ENCODE data around the gene OR6N1. TPM values are rescaled to one million over a fixed set of nuclear protein-coding genes. Genes with fewer than 3 reads are reported as not detected.

Gene OR6N1
- total RNA-seq, 1 donor from 2014 or later = not detected

- DNase-seq (ENCODE audit: extremely low read depth, low read depth, low spot score) = no peak
Observed at GRCh38 chr1:158754420-158754819, 17.6 kb downstream of the OR6N1 start, which contains the start of gene OR6K6. Gene OR6K6, plus strand, starts transcription at chr1:158754720. Its CDS starts 168 bp downstream, at chr1:158754888.

- DNase-seq (ENCODE audit: extremely low read depth, low read depth, low spot score) = no peak
Observed at GRCh38 chr1:158752155-158752712, 19.8 kb downstream of the OR6N1 start.

DNA sequence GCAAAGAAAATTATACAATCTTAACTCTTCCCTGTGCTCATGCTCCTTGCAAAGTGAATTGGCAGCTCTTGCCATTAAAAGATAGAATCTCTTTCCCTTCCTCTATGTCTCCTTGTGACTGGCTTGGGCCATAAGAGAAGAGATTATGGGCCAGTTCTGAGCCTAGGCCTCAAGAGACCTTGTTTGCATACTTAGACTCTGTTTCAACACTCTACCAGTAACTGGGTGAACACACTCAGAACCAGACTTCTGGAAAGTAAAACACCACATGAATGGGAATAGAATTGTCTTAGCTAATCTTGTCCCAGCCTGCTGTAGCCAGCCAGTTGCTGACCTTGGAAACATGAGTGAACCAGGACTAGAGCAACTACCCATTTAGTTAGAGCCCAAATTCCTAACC, 36.1 kb downstream of the OR6N1 start:
- no peak for DNase-seq (ENCODE audit: extremely low read depth, low read depth, low spot score)

GRCh38 chr1:158732524-158732923, 39.5 kb downstream of the OR6N1 start:
- DNase-seq (ENCODE audit: extremely low read depth, low read depth, low spot score) = no peak

GRCh38 chr1:158731707-158732106, 40.3 kb downstream of the OR6N1 start:
- no peak for DNase-seq (ENCODE audit: extremely low read depth, low read depth, low spot score)

GRCh38 chr1:158730453-158730852, 41.5 kb downstream of the OR6N1 start:
- DNase-seq (ENCODE audit: extremely low read depth, low read depth, low spot score) = no peak

GRCh38 chr1:158728510-158729225, 43.3 kb downstream of the OR6N1 start:
- DNase-seq (ENCODE audit: extremely low read depth, low read depth, low spot score) = no peak

DNA sequence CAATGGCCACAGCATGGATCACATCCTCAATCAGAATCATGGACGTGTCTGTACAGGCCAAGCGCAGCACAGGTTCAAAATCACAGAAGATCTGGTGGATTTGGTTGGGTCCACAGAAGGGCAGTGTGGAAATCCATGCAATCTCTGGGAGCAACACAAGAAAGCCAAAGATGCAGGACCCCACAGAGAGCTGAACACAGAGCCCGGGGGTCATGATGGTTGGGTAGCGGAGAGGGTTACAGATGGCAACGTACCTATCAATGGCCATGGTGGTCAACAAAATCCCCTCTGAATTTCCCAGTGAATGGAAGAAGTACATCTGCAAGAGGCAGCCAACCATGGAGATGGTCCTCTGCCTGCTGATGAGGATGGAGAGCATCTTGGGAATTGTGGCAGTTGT, 47.6 kb downstream of the OR6N1 start:
- DNase-seq (ENCODE audit: extremely low read depth, low read depth, low spot score) = no peak

DNA sequence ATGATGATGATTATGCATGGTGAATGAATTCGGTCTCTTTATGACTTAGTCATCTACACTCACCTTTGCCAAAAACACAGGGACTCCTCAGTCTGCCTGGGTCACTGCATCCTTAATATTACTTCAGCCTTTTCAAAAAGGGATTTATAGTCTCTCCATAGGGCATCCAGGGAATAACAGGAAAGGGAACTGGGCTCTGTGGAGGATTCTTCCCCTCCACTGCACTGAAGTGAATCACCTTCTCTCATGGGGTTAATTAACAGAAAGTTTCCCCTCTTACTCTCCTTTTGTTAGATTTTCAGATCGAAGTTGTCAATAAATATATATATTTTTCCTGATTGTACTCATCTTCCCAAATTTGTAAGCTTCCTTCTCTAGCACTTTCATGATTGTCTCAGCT, 51.4 kb downstream of the OR6N1 start, which contains the start of gene OR6K3:
Gene OR6K3 (minus strand): TSS at position 101 of the 400 bp plus-strand sequence. CDS start 2,605 bp downstream, outside the sequence.
- no peak for DNase-seq (ENCODE audit: extremely low read depth, low read depth, low spot score)

DNA sequence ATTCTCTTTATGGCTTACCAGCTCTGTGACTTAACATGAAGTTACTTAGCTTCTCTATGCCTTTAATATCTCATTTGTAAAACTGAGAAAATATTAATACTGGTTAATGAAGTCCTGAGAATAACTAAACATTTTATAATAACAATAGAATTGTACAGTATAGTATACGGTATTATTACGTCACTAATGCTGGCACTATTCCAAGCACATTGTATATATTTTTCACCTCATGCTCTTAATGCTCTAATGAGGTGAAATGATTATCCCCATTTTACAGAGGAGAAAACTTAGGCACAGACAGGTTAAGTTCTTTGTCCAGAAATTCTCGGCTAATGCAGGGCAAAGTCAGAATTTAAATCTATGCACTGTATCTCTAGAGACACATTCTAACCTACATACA, 52.3 kb downstream of the OR6N1 start:
- no peak for DNase-seq (ENCODE audit: extremely low read depth, low read depth, low spot score)

- no peak for DNase-seq (ENCODE audit: extremely low read depth, low read depth, low spot score)
Observed at GRCh38 chr1:158717344-158717743, 54.7 kb downstream of the OR6N1 start.

DNA sequence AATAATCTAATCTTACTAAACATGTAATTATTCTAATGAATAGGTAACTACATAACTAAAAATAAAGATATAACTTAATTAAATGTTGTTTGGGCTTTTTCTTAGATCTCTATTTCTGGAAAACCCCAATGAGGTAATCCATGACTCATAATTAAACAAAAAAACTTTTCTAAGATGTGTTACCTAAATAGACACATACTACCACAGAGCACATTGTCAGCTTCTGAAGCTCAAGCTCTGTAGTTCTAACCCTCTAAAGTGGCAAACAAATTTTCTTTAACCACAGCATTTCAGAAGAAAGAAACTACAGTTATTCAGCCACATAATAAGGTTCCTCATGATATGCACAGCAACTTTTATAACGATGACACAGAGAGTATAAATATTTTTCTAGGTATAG, 55.7 kb downstream of the OR6N1 start:
- no peak for DNase-seq (ENCODE audit: extremely low read depth, low read depth, low spot score)

DNA sequence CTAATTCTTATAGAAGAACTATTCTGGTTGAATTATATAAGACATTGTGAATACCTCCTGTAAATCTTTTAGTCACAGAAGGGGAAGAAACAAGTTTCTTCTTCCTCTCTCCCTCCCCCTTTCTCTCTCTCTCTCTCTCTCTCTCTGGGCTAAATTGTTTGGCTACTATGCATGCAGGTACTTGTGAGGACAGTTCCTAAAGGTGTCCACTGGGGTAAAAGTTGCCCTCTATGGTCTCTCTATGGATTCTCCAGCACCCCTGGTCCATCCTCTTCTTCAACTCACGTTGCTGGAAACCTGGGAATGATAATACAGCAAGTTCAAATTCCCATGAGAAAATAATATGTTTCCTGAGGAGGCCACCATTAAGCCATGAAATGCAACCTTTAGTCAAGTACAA, 57.2 kb downstream of the OR6N1 start:
- DNase-seq (ENCODE audit: extremely low read depth, low read depth, low spot score) = no peak

Other genes starting within 250 kb of the OR6N1 start
- gene OR6Y1, start 217.8 kb downstream of the OR6N1 start, total RNA-seq = not detected in 2 replicates
- not detected in 2 replicates for gene OR6P1, start 201.6 kb downstream of the OR6N1 start, total RNA-seq
- not detected in 2 replicates for gene OR10X1, start 192.3 kb downstream of the OR6N1 start, total RNA-seq
- not detected in 2 replicates for gene OR10Z1, start 166.9 kb downstream of the OR6N1 start, total RNA-seq
- not detected in 2 replicates for gene SPTA1, start 85.5 kb downstream of the OR6N1 start, total RNA-seq
- gene OR6K2, start 71.5 kb downstream of the OR6N1 start, total RNA-seq = not detected in 2 replicates
- gene OR6K3, start 51.5 kb downstream of the OR6N1 start, total RNA-seq = not detected in 2 replicates
- gene OR6K6, start 17.5 kb downstream of the OR6N1 start, total RNA-seq = not detected in 2 replicates
- not detected in 2 replicates for gene OR6N2, start 9.0 kb upstream of the OR6N1 start, total RNA-seq
- not detected in 2 replicates for gene MNDA, start 59.2 kb upstream of the OR6N1 start, total RNA-seq
- not detected in 2 replicates for gene PYHIN1, start 159.4 kb upstream of the OR6N1 start, total RNA-seq
- gene IFI16, start 237.7 kb upstream of the OR6N1 start, total RNA-seq = 174 and 180 TPM in 2 replicates